NCI-H1048 (cell line): ENCODE data around the gene CEP112.
"Not testable (repeated sequence)": the region's sequence is repeated elsewhere in the genome, so short reads cannot be mapped to it uniquely, and the experiment has no call there.

Source experiments
- DNase-seq: peaks from one replicate; lab custom pipeline; 2025; lab: John Stamatoyannopoulos, UW

CEP112 gene

GRCh38 chr17:65886315-65887245, 305.4 kb downstream of the CEP112 start:
- no peak for DNase-seq

- DNase-seq, result no peak
These were observed 306.2 kb downstream of the CEP112 start for GRCh38 chr17:65885541-65886312.

- no peak for DNase-seq
These were observed 314.9 kb downstream of the CEP112 start for GRCh38 chr17:65876985-65877384.

GRCh38 chr17:65868881-65869280, 323.1 kb downstream of the CEP112 start:
- DNase-seq, result no peak

GRCh38 chr17:65867014-65867413, 324.9 kb downstream of the CEP112 start:
- no peak for DNase-seq

- DNase-seq, result no peak
These were observed 326.1 kb downstream of the CEP112 start for GRCh38 chr17:65865715-65866425.

- DNase-seq, result no peak
These were observed 327.5 kb downstream of the CEP112 start for GRCh38 chr17:65864394-65864793.

- DNase-seq, result no peak
These were observed 334.2 kb downstream of the CEP112 start for GRCh38 chr17:65857718-65858117.

- no peak for DNase-seq
These were observed 335.1 kb downstream of the CEP112 start for GRCh38 chr17:65856865-65857264.

- DNase-seq, result no peak
These were observed 336.3 kb downstream of the CEP112 start for GRCh38 chr17:65855675-65856074.

- no peak for DNase-seq
These were observed 336.7 kb downstream of the CEP112 start for GRCh38 chr17:65855245-65855644.

GRCh38 chr17:65853816-65854215, 338.1 kb downstream of the CEP112 start:
- DNase-seq, result no peak

GRCh38 chr17:65852911-65853310, 339.0 kb downstream of the CEP112 start:
- DNase-seq, result no peak

- no peak for DNase-seq
These were observed 339.8 kb downstream of the CEP112 start for GRCh38 chr17:65851965-65852736.

GRCh38 chr17:65850486-65850885, 341.4 kb downstream of the CEP112 start:
- DNase-seq, result no peak

- DNase-seq, result no peak
These were observed 343.2 kb downstream of the CEP112 start for GRCh38 chr17:65848751-65849150.

GRCh38 chr17:65841089-65841488, 350.8 kb downstream of the CEP112 start:
- no peak for DNase-seq

GRCh38 chr17:65837232-65837631, 354.7 kb downstream of the CEP112 start:
- not testable (repeated sequence) for DNase-seq

GRCh38 chr17:65833214-65833613, 358.7 kb downstream of the CEP112 start:
- DNase-seq, result no peak

- no peak for DNase-seq
These were observed 361.6 kb downstream of the CEP112 start for GRCh38 chr17:65830356-65830755.

- not testable (repeated sequence) for DNase-seq
These were observed 365.4 kb downstream of the CEP112 start for GRCh38 chr17:65826577-65826976.

GRCh38 chr17:65824901-65825300, 367.0 kb downstream of the CEP112 start:
- no peak for DNase-seq
